K562 (cell line): Measurements from ENCODE around the gene SLC25A21. TPM values are rescaled to one million over a fixed set of nuclear protein-coding genes. Genes with fewer than 3 reads are reported as not detected.
A peak's percentile ranks its signal among the peaks of the same experiment; 100 is the strongest.

Source experiments
- CBFA2T2 ChIP-seq: fragments of 450-650 bp; conservative IDR thresholded peaks from 2 replicates; pipeline ENCODE4 v1.6.1; 2017; ENCODE audit warnings: mild to moderate bottlenecking
- CREM ChIP-seq: IDR thresholded peaks from 2 replicates; pipeline ENCODE4 v1.6.1; 2014; ENCODE audit warnings: antibody characterized with exemption, low read depth
- E2F6 ChIP-seq, 2 experiments: IDR thresholded peaks; 2 replicates each; pipeline ENCODE4 v1.6.1; 2011; ENCODE audit warnings: borderline replicate concordance in 1 of 2, control low read depth in 1 of 2, low read depth in 1 of 2, low read length in 1 of 2, mild to moderate bottlenecking in 1 of 2, mixed read lengths in 1 of 2, moderate library complexity in 1 of 2; ENCODE audit not compliant: insufficient read depth in 1 of 2, insufficient read length in 1 of 2, poor library complexity in 1 of 2, severe bottlenecking in 1 of 2; ENCODE audit errors: extremely low read depth in 1 of 2
- ELK1 ChIP-seq: sonication (generic); formaldehyde crosslinking; IDR thresholded peaks from 2 replicates; pipeline ENCODE4 v1.8.1; 2022; ENCODE audit warnings: missing genetic modification reagents
- L3MBTL2 ChIP-seq: fragments of 450-650 bp; IDR thresholded peaks from 2 replicates; pipeline ENCODE4 v1.6.1; 2016; ENCODE audit warnings: mild to moderate bottlenecking, moderate library complexity
- MEF2D ChIP-seq: conservative IDR thresholded peaks from 2 replicates; pipeline ENCODE4 v1.6.1; 2016; ENCODE audit warnings: low read depth, missing genetic modification characterization, missing compliant biosample characterization
- NCOA1 ChIP-seq: fragments of 450-650 bp; IDR thresholded peaks from 2 replicates; pipeline ENCODE4 v1.6.1; 2016; ENCODE audit warnings: low read depth
- NCOA6 ChIP-seq: fragments of 450-650 bp; IDR thresholded peaks from 2 replicates; pipeline ENCODE4 v1.6.1; 2017; ENCODE audit warnings: mild to moderate bottlenecking
- RBM39 ChIP-seq: fragments of 200-400 bp; formaldehyde crosslinking; optimal IDR thresholded peaks from 2 replicates; pipeline ENCODE3; 2018; ENCODE audit warnings: low read depth, low read length
- SIN3A ChIP-seq, 2 experiments: fragments of 150-350 bp in 1 of 2; IDR thresholded peaks; 2 replicates each; pipeline ENCODE4 v1.6.1; 2011 to 2016; ENCODE audit warnings: borderline replicate concordance in 2 of 2, low read depth in 2 of 2, low read length in 2 of 2, mild to moderate bottlenecking in 2 of 2, moderate library complexity in 2 of 2; ENCODE audit not compliant: control insufficient read depth in 1 of 2
- SMARCA4 ChIP-seq: fragments of 450-650 bp; IDR thresholded peaks from 2 replicates; pipeline ENCODE4 v1.6.1; 2016
- SNRNP70 ChIP-seq: fragments of 200-400 bp; formaldehyde crosslinking; optimal IDR thresholded peaks from 2 replicates; pipeline ENCODE3; 2017; ENCODE audit warnings: low read depth, low read length
- SP2 ChIP-seq: IDR thresholded peaks from 2 replicates; pipeline ENCODE4 v1.6.1; 2011; ENCODE audit warnings: mild to moderate bottlenecking, low read depth, low read length, moderate library complexity; ENCODE audit not compliant: poor library complexity, severe bottlenecking; ENCODE audit errors: extremely low read depth
- SRSF3 ChIP-seq: fragments of 200-400 bp; formaldehyde crosslinking; IDR thresholded peaks from 2 replicates; pipeline ENCODE4 v1.6.1; 2016; ENCODE audit warnings: mild to moderate bottlenecking, low read length, moderate library complexity; ENCODE audit not compliant: insufficient read depth
- TRIM25 ChIP-seq: fragments of 450-650 bp; IDR thresholded peaks from 2 replicates; pipeline ENCODE4 v1.7.0; 2016; ENCODE audit warnings: borderline replicate concordance
- USF1 ChIP-seq: sonication (generic); formaldehyde crosslinking; IDR thresholded peaks from 2 replicates; pipeline ENCODE4 v1.9.0; 2022; ENCODE audit warnings: mild to moderate bottlenecking, missing genetic modification reagents
- ZFP36 ChIP-seq: fragments of 150-350 bp; IDR thresholded peaks from 2 replicates; pipeline ENCODE4 v1.6.1; 2018; ENCODE audit warnings: low read length, low read depth; ENCODE audit not compliant: partially characterized antibody
- ZHX1 ChIP-seq: fragments of 150-350 bp; conservative IDR thresholded peaks from 2 replicates; pipeline ENCODE4 v1.6.1; 2014; ENCODE audit warnings: low read length
- ZKSCAN3 ChIP-seq: fragments of 250-450 bp; sonication (Bioruptor Pico); IDR thresholded peaks from 2 replicates; pipeline ENCODE4 v1.4.0; 2020
- ZNF124 ChIP-seq: sonication (generic); formaldehyde crosslinking; IDR thresholded peaks from 2 replicates; pipeline ENCODE4 v1.8.1; 2022; ENCODE audit warnings: missing genetic modification reagents
- ZNF217 ChIP-seq: sonication (generic); formaldehyde crosslinking; IDR thresholded peaks from 2 replicates; pipeline ENCODE4 v1.8.0; 2022; ENCODE audit warnings: mild to moderate bottlenecking, missing genetic modification reagents
- ZNF408 ChIP-seq: fragments of 250-450 bp; sonication (Bioruptor Pico); IDR thresholded peaks from 2 replicates; pipeline ENCODE4 v1.4.0; 2020; ENCODE audit warnings: low read depth, mild to moderate bottlenecking, moderate library complexity
- ZNF79 ChIP-seq: fragments of 250-450 bp; sonication (Bioruptor Pico); IDR thresholded peaks from 2 replicates; pipeline ENCODE4 v1.4.0; 2020; ENCODE audit warnings: low read depth, mild to moderate bottlenecking, moderate library complexity
- polyA plus RNA-seq, 8 experiments: library from polyadenylated mRNA; depleted of rRNA in 4 of 8; stranded (reverse) in 5 of 8; unstranded in 3 of 8; fragments of >200 nt; fragmentation: Nextera tagmentation in 2 of 8; fragmentation: Illumina TruSeq in 1 of 8; extraction: Ambion mirVana in 2 of 8; extraction: Trizol in 1 of 8; gene quantifications; 2 replicates each; pipeline versions ENCODE4 v1.2.1 to v1.2.3, GENCODE V29; 2011 to 2014; ENCODE audit warnings: inconsistent platforms in 1 of 8, missing spikeins in 1 of 8
- total RNA-seq, 7 experiments: library from RNA; depleted of rRNA in 6 of 7; stranded (reverse); fragments of >200 nt in 6 of 7; fragmentation: Illumina TruSeq in 2 of 7; extraction: Trizol in 2 of 7; gene quantifications; 2 replicates each; pipeline versions ENCODE4 v1.2.1 to v1.2.3, GENCODE V29; 2011 to 2021; ENCODE audit warnings: low replicate concordance in 1 of 7

Gene SLC25A21
- total and polyA plus RNA-seq, 9 of the 15 experiments (the other 6 are each of a cell fraction or from before 2014, with no cell fraction given) = 15.2 to 46.7 (median 28.7) TPM

- TF ChIP-seq USF1 (CRISPR knock-in tag) (no peak), ZNF124 (CRISPR knock-in tag) (no peak), E2F6 (IDR thresholded peaks at IDR 0.05; ENCODE audit: borderline replicate concordance in 1 of 2, extremely low read depth in 1 of 2, insufficient read depth in 1 of 2, insufficient read length in 1 of 2, low read depth in 1 of 2, low read length in 1 of 2, poor library complexity in 1 of 2, severe bottlenecking in 1 of 2) (no peak), ZKSCAN3 (CRISPR knock-in tag) (no peak), ZNF408 (CRISPR knock-in tag) (no peak), RBM39 (no peak), CREM (peak; percentile 35; the same call in 1 of the 2 replicates), TRIM25 (no peak), NCOA6 (no peak), SP2 (no peak), SNRNP70 (no peak), L3MBTL2 (no peak), SMARCA4 (peak; percentile 89), ZFP36 (no peak), ELK1 (CRISPR knock-in tag) (no peak), CBFA2T2 (peak; percentile 84), ZNF217 (CRISPR knock-in tag) (no peak), SRSF3 (no peak), ZNF79 (CRISPR knock-in tag) (no peak), ZHX1 (no peak), MEF2D (tag) (no peak), SIN3A (IDR thresholded peaks at IDR 0.05; ENCODE audit: borderline replicate concordance in 2 of 2, control insufficient read depth in 1 of 2, low read depth in 2 of 2, low read length in 2 of 2) (no peak), NCOA1 (no peak)
These were observed 399.3 kb downstream of the SLC25A21 start (continued) for GRCh38 chr14:36773136-36773540.
